SK-N-SH treated with all-trans-retinoic acid at 6 μM for 48 hours (cell line): ENCODE results near the gene ORC6.

Experiments
- ATAC-seq: fragments of 200-7000 bp; cut with Tn5 transposase; 3 replicates; pipeline ENCODE4 v1.9.1; 2020; ENCODE audit warnings: mild to moderate bottlenecking, moderate library complexity
- CREB5 ChIP-seq: fragments of 250-450 bp; sonication (Bioruptor Pico); IDR thresholded peaks from 2 replicates; pipeline ENCODE4 v1.5.1; 2020; ENCODE audit warnings: low read depth, mild to moderate bottlenecking, moderate library complexity
- CSRNP3 ChIP-seq: fragments of 250-450 bp; sonication (Bioruptor Pico); IDR thresholded peaks from 2 replicates; pipeline ENCODE4 v1.5.1; 2021; ENCODE audit warnings: mild to moderate bottlenecking, moderate library complexity
- GLIS3 ChIP-seq: fragments of 250-450 bp; sonication (Bioruptor Pico); IDR thresholded peaks from 2 replicates; pipeline ENCODE4 v1.5.0; 2020; ENCODE audit warnings: mild to moderate bottlenecking, moderate library complexity
- ISL1 ChIP-seq: fragments of 250-450 bp; sonication (Bioruptor Pico); IDR thresholded peaks from 2 replicates; pipeline ENCODE4 v2.1.2; 2022; ENCODE audit warnings: mild to moderate bottlenecking, moderate library complexity
- PATZ1 ChIP-seq: fragments of 250-450 bp; sonication (Bioruptor Pico); IDR thresholded peaks from 2 replicates; pipeline ENCODE4 v1.8.0; 2020; ENCODE audit warnings: mild to moderate bottlenecking, moderate library complexity, borderline replicate concordance
- RARB ChIP-seq: fragments of 250-450 bp; sonication (Bioruptor Pico); IDR thresholded peaks from 2 replicates; pipeline ENCODE4 v1.8.0; 2021; ENCODE audit warnings: mild to moderate bottlenecking, moderate library complexity
- SNAI2 ChIP-seq: fragments of 250-450 bp; sonication (Bioruptor Pico); IDR thresholded peaks from 2 replicates; pipeline ENCODE4 v1.5.0; 2020; ENCODE audit warnings: mild to moderate bottlenecking, moderate library complexity
- TOX ChIP-seq: fragments of 250-450 bp; sonication (Bioruptor Pico); IDR thresholded peaks from 2 replicates; pipeline ENCODE4 v1.8.0; 2021; ENCODE audit warnings: mild to moderate bottlenecking, moderate library complexity, borderline replicate concordance
- ZC3H10 ChIP-seq: fragments of 250-450 bp; sonication (Bioruptor Pico); IDR thresholded peaks from 2 replicates; pipeline ENCODE4 v1.5.1; 2021; ENCODE audit warnings: mild to moderate bottlenecking, moderate library complexity
- ZFP3 ChIP-seq: fragments of 250-450 bp; sonication (Bioruptor Pico); IDR thresholded peaks from 2 replicates; pipeline ENCODE4 v1.5.0; 2020; ENCODE audit warnings: mild to moderate bottlenecking, moderate library complexity
- TF ChIP-seq, protein P1 (sequence below): fragments of 250-450 bp; sonication (Bioruptor Pico); IDR thresholded peaks from 2 replicates; pipeline ENCODE4 v1.5.0; 2020; ENCODE audit warnings: mild to moderate bottlenecking, moderate library complexity

The ORC6 gene

DNA sequence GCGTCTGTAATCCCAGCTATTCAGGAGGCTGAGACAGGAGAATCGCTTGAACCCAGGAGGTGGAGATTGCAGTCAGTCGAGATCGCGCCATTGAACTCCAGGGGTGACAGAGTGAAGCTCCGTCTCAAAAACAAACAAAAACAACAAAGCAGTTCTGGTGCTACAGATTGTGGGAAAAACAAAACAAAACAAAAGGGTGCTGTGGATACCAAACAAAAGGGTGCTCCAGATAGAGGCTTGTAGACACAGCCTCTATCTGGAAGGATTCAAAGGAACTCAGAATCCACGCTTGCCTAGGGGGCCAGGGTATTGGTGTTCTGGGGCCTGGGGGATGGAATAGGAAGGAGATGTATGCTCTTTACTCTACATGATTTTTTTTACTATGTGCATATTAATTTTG is 56.2 kb downstream of the ORC6 start (continued):
- TF ChIP-seq CSRNP3 (no peak), RARB (CRISPR knock-in tag) (no peak), TOX (no peak), PATZ1 (no peak)

GRCh38 chr16:46746821-46747776 is 57.6 kb downstream of the ORC6 start:
- no peak for ATAC-seq
- no peak for TF ChIP-seq ISL1
- TF ChIP-seq, protein P1, sequence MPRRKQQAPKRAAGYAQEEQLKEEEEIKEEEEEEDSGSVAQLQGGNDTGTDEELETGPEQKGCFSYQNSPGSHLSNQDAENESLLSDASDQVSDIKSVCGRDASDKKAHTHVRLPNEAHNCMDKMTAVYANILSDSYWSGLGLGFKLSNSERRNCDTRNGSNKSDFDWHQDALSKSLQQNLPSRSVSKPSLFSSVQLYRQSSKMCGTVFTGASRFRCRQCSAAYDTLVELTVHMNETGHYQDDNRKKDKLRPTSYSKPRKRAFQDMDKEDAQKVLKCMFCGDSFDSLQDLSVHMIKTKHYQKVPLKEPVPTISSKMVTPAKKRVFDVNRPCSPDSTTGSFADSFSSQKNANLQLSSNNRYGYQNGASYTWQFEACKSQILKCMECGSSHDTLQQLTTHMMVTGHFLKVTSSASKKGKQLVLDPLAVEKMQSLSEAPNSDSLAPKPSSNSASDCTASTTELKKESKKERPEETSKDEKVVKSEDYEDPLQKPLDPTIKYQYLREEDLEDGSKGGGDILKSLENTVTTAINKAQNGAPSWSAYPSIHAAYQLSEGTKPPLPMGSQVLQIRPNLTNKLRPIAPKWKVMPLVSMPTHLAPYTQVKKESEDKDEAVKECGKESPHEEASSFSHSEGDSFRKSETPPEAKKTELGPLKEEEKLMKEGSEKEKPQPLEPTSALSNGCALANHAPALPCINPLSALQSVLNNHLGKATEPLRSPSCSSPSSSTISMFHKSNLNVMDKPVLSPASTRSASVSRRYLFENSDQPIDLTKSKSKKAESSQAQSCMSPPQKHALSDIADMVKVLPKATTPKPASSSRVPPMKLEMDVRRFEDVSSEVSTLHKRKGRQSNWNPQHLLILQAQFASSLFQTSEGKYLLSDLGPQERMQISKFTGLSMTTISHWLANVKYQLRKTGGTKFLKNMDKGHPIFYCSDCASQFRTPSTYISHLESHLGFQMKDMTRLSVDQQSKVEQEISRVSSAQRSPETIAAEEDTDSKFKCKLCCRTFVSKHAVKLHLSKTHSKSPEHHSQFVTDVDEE (CRISPR knock-in tag) = no peak
- no peak for TF ChIP-seq CREB5
- TF ChIP-seq GLIS3 (CRISPR knock-in tag) = no peak
- TF ChIP-seq ZC3H10 (CRISPR knock-in tag) = no peak
- no peak for TF ChIP-seq ZFP3 (CRISPR knock-in tag)
- TF ChIP-seq CSRNP3 = no peak
- no peak for TF ChIP-seq SNAI2 (CRISPR knock-in tag)
